OCI-LY1 (cell line): Measurements from ENCODE around the gene ELFN2.
"Not testable (repeated sequence)": the region's sequence is repeated elsewhere in the genome, so short reads cannot be mapped to it uniquely, and the experiment has no call there.

Source experiments
- H2AFZ ChIP-seq: fragments of 200-600 bp; sonication (generic), shearing (Covaris generic); 2 replicates; pipeline ENCODE4 v1.6.0; 2014; ENCODE audit warnings: antibody characterized with exemption, mild to moderate bottlenecking, low read length
- H3F3A ChIP-seq: fragments of 200-600 bp; sonication (generic), shearing (Covaris generic); 2 replicates; pipeline ENCODE4 v1.6.0; 2014; ENCODE audit warnings: mild to moderate bottlenecking, antibody characterized with exemption, low read length, moderate library complexity; ENCODE audit not compliant: insufficient read depth
- H3K27ac ChIP-seq: fragments of 200-600 bp; sonication (generic); 2 replicates; pipeline ENCODE4 v1.5.1; 2014; ENCODE audit warnings: low read length, mixed run types, mild to moderate bottlenecking, low read depth; ENCODE audit not compliant: poor library complexity, severe bottlenecking
- H3K27me3 ChIP-seq: fragments of 200-600 bp; sonication (generic); 2 replicates; pipeline ENCODE4 v1.6.0; 2014; ENCODE audit warnings: antibody characterized with exemption, mild to moderate bottlenecking, low read length, moderate library complexity; ENCODE audit not compliant: insufficient read depth
- H3K36me3 ChIP-seq: fragments of 200-600 bp; sonication (generic); 2 replicates; pipeline ENCODE4 v1.6.1; 2014; ENCODE audit warnings: mild to moderate bottlenecking, antibody characterized with exemption, low read length, moderate library complexity, mixed read lengths; ENCODE audit not compliant: insufficient read depth
- H3K4me1 ChIP-seq: fragments of 200-600 bp; sonication (generic); 2 replicates; pipeline ENCODE4 v1.5.1; 2014; ENCODE audit warnings: mild to moderate bottlenecking, low read length, moderate library complexity; ENCODE audit not compliant: insufficient read depth, severe bottlenecking
- H3K4me2 ChIP-seq: fragments of 200-600 bp; sonication (generic), shearing (Covaris generic); 2 replicates; pipeline ENCODE4 v1.6.1; 2014; ENCODE audit warnings: low read length
- H3K4me3 ChIP-seq: fragments of 200-600 bp; sonication (generic); 2 replicates; pipeline ENCODE4 v1.5.1; 2014; ENCODE audit warnings: low read length, low read depth, mild to moderate bottlenecking, mixed read lengths; ENCODE audit not compliant: poor library complexity, severe bottlenecking
- H3K79me2 ChIP-seq: fragments of 200-600 bp; shearing (Covaris generic); 2 replicates; pipeline ENCODE4 v1.6.1; 2016; ENCODE audit warnings: mixed run types, low read length, mixed read lengths; ENCODE audit not compliant: insufficient read depth
- H3K9ac ChIP-seq: fragments of 200-600 bp; sonication (generic), shearing (Covaris generic); 2 replicates; pipeline ENCODE4 v1.6.1; 2014; ENCODE audit warnings: mild to moderate bottlenecking, low read length, mixed read lengths
- H3K9me2 ChIP-seq: fragments of 200-600 bp; sonication (generic), shearing (Covaris generic); 2 replicates; pipeline ENCODE4 v1.6.1; 2014; ENCODE audit warnings: low read depth, mild to moderate bottlenecking, low read length, mixed read lengths
- H3K9me3 ChIP-seq: fragments of 200-600 bp; shearing (Covaris generic); 2 replicates; pipeline ENCODE4 v1.6.1; 2014; ENCODE audit warnings: low read length, mixed read lengths
- H4K20me1 ChIP-seq: fragments of 200-600 bp; sonication (generic), shearing (Covaris generic); 2 replicates; pipeline ENCODE4 v1.6.0; 2016; ENCODE audit warnings: mild to moderate bottlenecking, low read length; ENCODE audit not compliant: insufficient read depth
- EZH2 ChIP-seq: fragments of 200-600 bp; sonication (generic), shearing (Covaris generic); IDR thresholded peaks from 2 replicates; pipeline ENCODE4 v1.8.0; 2017; ENCODE audit warnings: borderline replicate concordance, mixed run types, mild to moderate bottlenecking, antibody characterized with exemption, low read length, moderate library complexity, mixed read lengths
- TF ChIP-seq, protein P1 (sequence below): fragments of 200-600 bp; sonication (generic), shearing (Covaris generic); IDR thresholded peaks from 2 replicates; pipeline ENCODE4 v1.5.1; 2017; ENCODE audit warnings: mild to moderate bottlenecking, antibody characterized with exemption, low read length, moderate library complexity, mixed read lengths

The ELFN2 gene

GRCh38 chr22:37402184-37402506, 25.1 kb downstream of the ELFN2 start:
- no peaks in the 10 kb centered on the region for H3K9me2 ChIP-seq
- H3F3A ChIP-seq, result no peaks in the 10 kb centered on the region
- no peaks in the 10 kb centered on the region for H3K9me3 ChIP-seq
- no peaks in the 10 kb centered on the region for H4K20me1 ChIP-seq
- no peak overlapping the region for H2AFZ ChIP-seq
- H3K36me3 ChIP-seq, result no peaks in the 10 kb centered on the region
- H3K4me3 ChIP-seq, result no peak overlapping the region
- no peaks in the 10 kb centered on the region for H3K4me1 ChIP-seq
- H3K4me2 ChIP-seq, result no peak overlapping the region
- TF ChIP-seq EZH2, result no peak
- no peak overlapping the region for H3K27ac ChIP-seq
- no peak overlapping the region for H3K9ac ChIP-seq
- H3K79me2 ChIP-seq, result no peaks in the 10 kb centered on the region
- no peaks in the 10 kb centered on the region for H3K27me3 ChIP-seq

- no peak overlapping the region for H3K4me3 ChIP-seq
- H3K79me2 ChIP-seq, result no peaks in the 10 kb centered on the region
- H3K9ac ChIP-seq, result no peak overlapping the region
- no peak overlapping the region for H3K27ac ChIP-seq
- H3F3A ChIP-seq, result no peaks in the 10 kb centered on the region
- no peak overlapping the region for H3K4me2 ChIP-seq
- no peaks in the 10 kb centered on the region for H4K20me1 ChIP-seq
- H3K9me3 ChIP-seq, result no peaks in the 10 kb centered on the region
- no peak overlapping the region for H2AFZ ChIP-seq
- TF ChIP-seq, protein P1, sequence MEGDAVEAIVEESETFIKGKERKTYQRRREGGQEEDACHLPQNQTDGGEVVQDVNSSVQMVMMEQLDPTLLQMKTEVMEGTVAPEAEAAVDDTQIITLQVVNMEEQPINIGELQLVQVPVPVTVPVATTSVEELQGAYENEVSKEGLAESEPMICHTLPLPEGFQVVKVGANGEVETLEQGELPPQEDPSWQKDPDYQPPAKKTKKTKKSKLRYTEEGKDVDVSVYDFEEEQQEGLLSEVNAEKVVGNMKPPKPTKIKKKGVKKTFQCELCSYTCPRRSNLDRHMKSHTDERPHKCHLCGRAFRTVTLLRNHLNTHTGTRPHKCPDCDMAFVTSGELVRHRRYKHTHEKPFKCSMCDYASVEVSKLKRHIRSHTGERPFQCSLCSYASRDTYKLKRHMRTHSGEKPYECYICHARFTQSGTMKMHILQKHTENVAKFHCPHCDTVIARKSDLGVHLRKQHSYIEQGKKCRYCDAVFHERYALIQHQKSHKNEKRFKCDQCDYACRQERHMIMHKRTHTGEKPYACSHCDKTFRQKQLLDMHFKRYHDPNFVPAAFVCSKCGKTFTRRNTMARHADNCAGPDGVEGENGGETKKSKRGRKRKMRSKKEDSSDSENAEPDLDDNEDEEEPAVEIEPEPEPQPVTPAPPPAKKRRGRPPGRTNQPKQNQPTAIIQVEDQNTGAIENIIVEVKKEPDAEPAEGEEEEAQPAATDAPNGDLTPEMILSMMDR, result no peak
- no peak for TF ChIP-seq EZH2
- H3K4me1 ChIP-seq, result no peaks in the 10 kb centered on the region
- H3K9me2 ChIP-seq, result no peaks in the 10 kb centered on the region
- no peaks in the 10 kb centered on the region for H3K36me3 ChIP-seq
- H3K27me3 ChIP-seq, result no peaks in the 10 kb centered on the region
Observed at GRCh38 chr22:37401401-37402183, 25.7 kb downstream of the ELFN2 start.

GRCh38 chr22:37400719-37401118, 26.6 kb downstream of the ELFN2 start:
- no peak overlapping the region for H3K27ac ChIP-seq
- no peaks in the 10 kb centered on the region for H4K20me1 ChIP-seq
- H3K4me2 ChIP-seq, result no peak overlapping the region
- no peaks in the 10 kb centered on the region for H3K27me3 ChIP-seq
- no peaks in the 10 kb centered on the region for H3F3A ChIP-seq
- H3K9me3 ChIP-seq, result no peaks in the 10 kb centered on the region
- H2AFZ ChIP-seq, result no peak overlapping the region
- no peaks in the 10 kb centered on the region for H3K9me2 ChIP-seq
- H3K79me2 ChIP-seq, result no peaks in the 10 kb centered on the region
- H3K9ac ChIP-seq, result no peak overlapping the region
- H3K4me3 ChIP-seq, result no peak overlapping the region
- TF ChIP-seq, protein P1, result no peak
- no peak for TF ChIP-seq EZH2
- no peaks in the 10 kb centered on the region for H3K36me3 ChIP-seq
- H3K4me1 ChIP-seq, result no peaks in the 10 kb centered on the region

- not testable (repeated sequence) for H3K9me3 ChIP-seq, H3K9ac ChIP-seq
Observed at GRCh38 chr22:37399457-37399856, 27.8 kb downstream of the ELFN2 start.

More at GRCh38 chr22:37399457-37399856, 27.8 kb downstream of the ELFN2 start:
- H3F3A ChIP-seq, H4K20me1 ChIP-seq, H3K4me2 ChIP-seq, H3K9me2 ChIP-seq, H3K27me3 ChIP-seq, H3K4me3 ChIP-seq, H3K27ac ChIP-seq, H3K4me1 ChIP-seq, H3K36me3 ChIP-seq, H3K79me2 ChIP-seq, H2AFZ ChIP-seq: not testable (repeated sequence)
